Transverse colon (tissue), 4 donors: ENCODE data around the gene SEC14L6.

Source experiments
- POLR2A ChIP-seq: fragments of 450-650 bp; IDR thresholded peaks from one replicate; pipeline ENCODE4 v1.6.1; 2016; ENCODE audit warnings: antibody characterized with exemption, mild to moderate bottlenecking, moderate library complexity
- POLR2AphosphoS5 ChIP-seq, 3 donors: sonication (generic); formaldehyde crosslinking; IDR thresholded peaks; one replicate each; pipeline ENCODE4 v1.6.1; 2016; ENCODE audit warnings: antibody characterized with exemption in 3 of 3
- TF ChIP-seq, protein P1 (sequence below), 5 experiments: fragments of 200-600 bp in 3 of 5; fragments of 450-650 bp in 2 of 5; sonication (generic) in 3 of 5; IDR thresholded peaks; 1 replicate in 2 of 5; 2 replicates in 3 of 5; pipeline ENCODE4 v1.5.1; 2016 to 2017; ENCODE audit warnings: antibody characterized with exemption in 5 of 5, inconsistent platforms in 3 of 5, mild to moderate bottlenecking in 2 of 5, moderate library complexity in 1 of 5

DNA sequence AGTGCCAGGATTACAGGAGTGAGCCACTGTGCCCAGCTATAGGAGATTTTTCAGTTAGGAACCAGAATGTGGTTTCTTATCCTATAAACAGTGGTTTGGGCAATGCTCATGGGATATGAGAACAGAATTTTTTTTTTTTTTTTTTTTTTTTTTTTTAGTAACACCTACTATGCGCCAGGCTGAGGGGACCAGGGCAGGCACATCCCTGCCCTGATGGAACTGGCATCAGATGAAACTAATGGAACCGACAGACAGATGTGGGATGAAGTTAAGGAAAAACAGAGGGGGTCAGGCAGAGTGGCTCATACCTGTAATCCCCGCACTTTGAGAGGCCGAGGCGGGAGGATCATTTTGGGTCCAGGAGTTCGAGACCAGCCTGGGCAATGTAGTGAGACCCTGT is 45.9 kb downstream of the SEC14L6 start:
- TF ChIP-seq POLR2A = no peak
- no peak for TF ChIP-seq POLR2AphosphoS5 (IDR thresholded peaks at IDR 0.05)
- TF ChIP-seq, protein P1, sequence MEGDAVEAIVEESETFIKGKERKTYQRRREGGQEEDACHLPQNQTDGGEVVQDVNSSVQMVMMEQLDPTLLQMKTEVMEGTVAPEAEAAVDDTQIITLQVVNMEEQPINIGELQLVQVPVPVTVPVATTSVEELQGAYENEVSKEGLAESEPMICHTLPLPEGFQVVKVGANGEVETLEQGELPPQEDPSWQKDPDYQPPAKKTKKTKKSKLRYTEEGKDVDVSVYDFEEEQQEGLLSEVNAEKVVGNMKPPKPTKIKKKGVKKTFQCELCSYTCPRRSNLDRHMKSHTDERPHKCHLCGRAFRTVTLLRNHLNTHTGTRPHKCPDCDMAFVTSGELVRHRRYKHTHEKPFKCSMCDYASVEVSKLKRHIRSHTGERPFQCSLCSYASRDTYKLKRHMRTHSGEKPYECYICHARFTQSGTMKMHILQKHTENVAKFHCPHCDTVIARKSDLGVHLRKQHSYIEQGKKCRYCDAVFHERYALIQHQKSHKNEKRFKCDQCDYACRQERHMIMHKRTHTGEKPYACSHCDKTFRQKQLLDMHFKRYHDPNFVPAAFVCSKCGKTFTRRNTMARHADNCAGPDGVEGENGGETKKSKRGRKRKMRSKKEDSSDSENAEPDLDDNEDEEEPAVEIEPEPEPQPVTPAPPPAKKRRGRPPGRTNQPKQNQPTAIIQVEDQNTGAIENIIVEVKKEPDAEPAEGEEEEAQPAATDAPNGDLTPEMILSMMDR (IDR thresholded peaks at IDR 0.05) = no peak
